Large intestine (tissue), 3 donors: ENCODE data around the gene DOC2B. TPM values are rescaled to one million over a fixed set of nuclear protein-coding genes. Genes with fewer than 3 reads are reported as not detected.

Source experiments
- DNase-seq, 2 donors: peaks; one replicate each; pipeline versions ENCODE4 v3.0.0 to v3.0.0-alpha.2; 2013
- H3K27ac ChIP-seq: one replicate; pipeline ENCODE4 v1.5.1; 2013; ENCODE audit warnings: low read length
- H3K27me3 ChIP-seq: 2 replicates; pipeline ENCODE4 v1.6.1; 2013; ENCODE audit warnings: low read length; ENCODE audit not compliant: control insufficient read depth, insufficient read depth
- H3K36me3 ChIP-seq: 2 replicates; pipeline ENCODE4 v1.6.1; 2013; ENCODE audit warnings: low read length; ENCODE audit not compliant: control insufficient read depth, insufficient read depth
- H3K4me1 ChIP-seq: one replicate; pipeline ENCODE4 v1.6.1; 2013; ENCODE audit warnings: low read length; ENCODE audit not compliant: control insufficient read depth, insufficient read depth
- H3K4me3 ChIP-seq: one replicate; pipeline ENCODE4 v1.5.1; 2013; ENCODE audit warnings: low read length
- H3K9me3 ChIP-seq: one replicate; pipeline ENCODE4 v1.6.1; 2013; ENCODE audit warnings: mild to moderate bottlenecking, low read depth, low read length, moderate library complexity; ENCODE audit not compliant: control insufficient read depth
- WGBS: methylation state at CpG from one replicate; pipeline ENCODE4 v1.1.5; 2013; ENCODE audit warnings: low lambda C conversion rate; ENCODE audit not compliant: insufficient coverage; 5-methylcytosine and 5-hydroxymethylcytosine counted together
- polyA plus RNA-seq: library from polyadenylated mRNA; unstranded; fragments of 120-200 nt; gene quantifications from one replicate; pipeline ENCODE4 v1.2.1, GENCODE V29; 2013

Gene DOC2B
- polyA plus RNA-seq, 1 donor: 7.0 TPM

DNA sequence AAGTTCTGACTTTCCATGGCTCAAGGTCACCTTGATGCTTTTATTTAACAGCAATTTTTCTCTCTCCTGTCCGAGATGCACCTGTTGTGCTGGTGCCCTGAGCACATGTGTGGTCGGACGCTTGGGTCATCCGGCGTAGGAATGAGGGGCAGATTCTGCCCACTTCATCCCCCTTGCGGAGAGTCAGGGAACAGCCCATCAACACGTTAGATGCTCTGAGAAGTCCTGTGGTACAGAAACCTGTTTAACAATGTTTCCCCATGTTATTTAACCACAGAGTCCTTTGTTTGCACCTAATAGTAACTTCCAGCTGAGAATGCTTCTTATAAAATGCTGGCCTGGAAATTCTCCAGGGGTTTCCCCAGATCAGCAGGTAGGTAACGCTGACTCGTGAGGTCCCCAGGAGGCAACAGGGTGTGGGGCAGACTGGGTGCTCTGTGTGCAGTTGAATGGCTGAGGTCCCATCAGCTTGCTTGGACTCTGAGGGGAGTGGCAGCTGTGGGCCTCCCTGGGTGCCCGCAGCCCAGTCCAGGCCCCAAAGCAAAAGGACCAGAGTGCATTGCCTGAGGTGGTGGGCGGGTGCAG is 17.8 kb downstream of the DOC2B start:
- no CpG with 5 or more reads among the region's 11 CpGs for WGBS
- no peaks in the 10 kb centered on the region for H3K4me1 ChIP-seq
- no peak overlapping the region for H3K27ac ChIP-seq
- no peaks in the 10 kb centered on the region for H3K36me3 ChIP-seq
- no peaks in the 10 kb centered on the region for H3K27me3 ChIP-seq
- DNase-seq: no peak
- H3K9me3 ChIP-seq: no peaks in the 10 kb centered on the region
- no peak overlapping the region for H3K4me3 ChIP-seq

DNA sequence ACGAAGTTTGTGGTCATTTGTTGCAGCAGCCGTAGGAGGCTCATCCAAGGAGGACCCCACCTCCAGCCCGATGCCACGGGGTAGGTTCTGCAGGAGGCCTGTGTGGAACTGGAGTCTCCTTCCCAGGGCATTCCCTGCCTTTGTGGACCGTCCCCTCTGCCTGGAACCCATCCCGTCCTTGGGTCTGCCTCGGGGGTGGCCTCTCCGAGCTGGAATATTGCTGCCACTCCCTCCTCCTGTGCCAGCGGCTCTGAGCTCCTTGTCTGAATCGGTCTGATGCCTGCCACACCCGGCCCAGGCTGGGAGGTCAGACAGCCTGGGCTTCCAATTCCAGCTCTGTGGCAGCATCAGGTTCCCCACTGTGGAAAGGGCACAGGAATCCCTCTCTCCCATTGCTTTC is 18.8 kb downstream of the DOC2B start:
- no peaks in the 10 kb centered on the region for H3K9me3 ChIP-seq
- H3K4me3 ChIP-seq: no peak overlapping the region
- H3K27ac ChIP-seq: no peak overlapping the region
- no CpG with 5 or more reads among the region's 11 CpGs for WGBS
- H3K36me3 ChIP-seq: no peaks in the 10 kb centered on the region
- no peak for DNase-seq
- no peaks in the 10 kb centered on the region for H3K27me3 ChIP-seq
- no peaks in the 10 kb centered on the region for H3K4me1 ChIP-seq

DNA sequence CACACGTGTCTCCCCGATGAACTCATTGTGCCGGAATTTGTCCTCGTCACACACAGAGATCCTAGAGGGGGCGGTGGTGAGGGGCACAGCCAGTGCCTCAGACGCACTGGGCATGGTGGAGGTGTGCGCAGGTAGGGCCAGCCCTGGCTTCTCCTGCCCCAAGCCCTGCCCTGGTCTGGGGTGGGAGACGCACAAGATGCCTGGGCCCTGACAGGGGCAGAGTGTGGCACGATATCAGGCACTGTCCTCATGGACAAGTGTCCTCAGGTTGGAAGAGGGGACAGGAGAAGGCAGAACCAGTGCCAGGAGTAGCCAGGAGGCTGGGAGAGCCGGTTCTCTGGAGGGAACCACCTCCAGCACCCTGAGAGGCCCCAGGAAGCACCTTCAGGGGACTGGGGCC is 20.0 kb downstream of the DOC2B start:
- no peak overlapping the region for H3K27ac ChIP-seq
- WGBS: no CpG with 5 or more reads among the region's 10 CpGs
- no peak for DNase-seq

DNA sequence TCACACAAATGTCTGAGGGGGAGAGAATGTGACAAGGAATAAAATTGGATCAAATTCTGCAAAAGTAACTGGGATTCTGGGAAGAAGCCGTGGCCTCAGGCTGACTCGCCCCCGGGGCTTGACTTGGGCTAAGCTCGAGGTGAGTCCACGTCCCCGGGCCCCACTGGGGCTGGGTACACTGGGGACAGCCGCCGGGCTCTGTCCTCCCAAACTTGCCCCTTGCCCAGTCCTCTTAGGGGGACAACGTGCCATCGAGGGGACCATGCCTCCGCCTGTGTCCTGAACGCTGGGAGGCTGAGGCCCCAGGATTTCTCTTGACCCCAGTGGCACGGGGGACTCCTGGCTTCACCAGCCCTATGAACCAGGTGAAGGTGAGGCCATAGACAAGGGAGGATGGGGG is 21.1 kb downstream of the DOC2B start:
- Histone ChIP-seq H3K36me3 (no peaks in the 10 kb centered on the region), H3K4me1 (no peaks in the 10 kb centered on the region), H3K27me3 (no peaks in the 10 kb centered on the region), H3K4me3 (no peak overlapping the region), H3K27ac (no peak overlapping the region), H3K9me3 (no peaks in the 10 kb centered on the region)
- WGBS: no CpG with 5 or more reads among the region's 13 CpGs
- no peak for DNase-seq

More for the DNA sequence above, 20.0 kb downstream of the DOC2B start:
- H3K27me3 ChIP-seq: no peaks in the 10 kb centered on the region
- H3K9me3 ChIP-seq: no peaks in the 10 kb centered on the region
- no peaks in the 10 kb centered on the region for H3K4me1 ChIP-seq
- H3K36me3 ChIP-seq: no peaks in the 10 kb centered on the region
- no peak overlapping the region for H3K4me3 ChIP-seq

DNA sequence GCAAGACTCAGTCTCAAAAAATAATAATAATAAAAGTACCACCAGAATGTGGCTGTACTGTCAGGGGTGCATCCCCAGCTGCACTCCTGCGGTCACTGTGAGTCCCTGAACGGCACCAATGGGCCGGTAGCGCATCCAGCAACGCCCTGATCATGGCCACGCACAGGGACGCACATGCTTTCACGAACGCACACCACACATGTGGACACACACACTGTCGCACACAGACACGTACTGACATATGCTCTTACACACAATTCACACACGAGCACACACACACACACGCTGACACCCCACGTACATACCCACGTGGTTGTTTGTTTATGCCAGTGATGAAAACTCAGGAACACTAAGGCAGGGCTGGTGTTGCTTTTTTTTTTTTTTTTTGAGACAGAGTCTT is 21.8 kb downstream of the DOC2B start:
- no peaks in the 10 kb centered on the region for H3K36me3 ChIP-seq
- H3K4me1 ChIP-seq: no peaks in the 10 kb centered on the region
- no peak overlapping the region for H3K27ac ChIP-seq
- DNase-seq: no peak
- H3K27me3 ChIP-seq: no peaks in the 10 kb centered on the region
- no peak overlapping the region for H3K4me3 ChIP-seq
- whole genome bisulfite sequencing: 96% methylated on average over 4 of the region's 15 CpGs
- no peaks in the 10 kb centered on the region for H3K9me3 ChIP-seq

DNA sequence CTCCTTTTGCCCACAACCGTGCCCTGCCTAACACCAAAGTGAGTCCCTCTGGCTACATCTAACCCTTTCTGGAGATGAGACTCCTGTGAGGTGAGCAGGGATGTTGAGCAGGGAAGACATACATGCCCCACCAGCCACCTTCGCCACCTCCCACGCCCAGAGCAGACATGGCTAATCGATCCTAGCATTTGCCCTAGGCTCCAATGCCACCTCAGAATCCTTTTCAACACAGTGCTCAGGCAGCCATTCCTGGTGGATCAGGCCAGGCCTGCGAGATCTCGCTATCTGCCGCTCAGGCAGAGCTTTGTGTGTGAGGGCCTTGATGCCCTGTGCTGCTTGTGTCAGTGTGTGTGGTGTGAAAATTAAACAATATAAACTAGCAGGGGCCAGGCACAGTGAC is 23.1 kb downstream of the DOC2B start:
- no peaks in the 10 kb centered on the region for H3K36me3 ChIP-seq
- no peak for DNase-seq
- no peak overlapping the region for H3K27ac ChIP-seq
- H3K4me1 ChIP-seq: no peaks in the 10 kb centered on the region
- no peak overlapping the region for H3K4me3 ChIP-seq
- no peaks in the 10 kb centered on the region for H3K9me3 ChIP-seq
- no peaks in the 10 kb centered on the region for H3K27me3 ChIP-seq
- no CpG with 5 or more reads among the region's 7 CpGs for WGBS

DNA sequence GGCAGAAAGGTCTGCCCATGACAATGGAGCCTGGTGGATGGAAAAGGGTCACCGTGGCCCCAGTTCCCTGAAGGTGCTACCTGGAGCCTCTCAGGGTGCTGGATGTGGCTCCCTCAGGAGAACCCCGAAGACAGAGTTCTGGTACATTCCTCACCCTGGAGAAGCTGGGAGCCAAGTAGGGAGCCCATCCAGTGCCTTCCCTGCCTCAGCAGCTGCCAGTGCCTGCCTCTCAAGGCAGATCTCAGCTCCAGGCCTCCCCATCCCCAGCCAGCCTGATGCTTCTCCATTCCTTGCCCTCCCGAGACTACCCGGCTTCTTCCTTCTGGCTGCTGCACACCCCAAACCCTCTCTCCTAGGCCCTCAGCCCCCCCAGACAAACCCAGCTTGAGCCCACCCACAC is 23.5 kb downstream of the DOC2B start:
- H3K27ac ChIP-seq: no peak overlapping the region
- no peak overlapping the region for H3K4me3 ChIP-seq
- H3K9me3 ChIP-seq: no peaks in the 10 kb centered on the region
- no peaks in the 10 kb centered on the region for H3K36me3 ChIP-seq
- H3K4me1 ChIP-seq: no peaks in the 10 kb centered on the region
- no peak for DNase-seq
- WGBS: no CpG with 5 or more reads among the region's 4 CpGs
- no peaks in the 10 kb centered on the region for H3K27me3 ChIP-seq

DNA sequence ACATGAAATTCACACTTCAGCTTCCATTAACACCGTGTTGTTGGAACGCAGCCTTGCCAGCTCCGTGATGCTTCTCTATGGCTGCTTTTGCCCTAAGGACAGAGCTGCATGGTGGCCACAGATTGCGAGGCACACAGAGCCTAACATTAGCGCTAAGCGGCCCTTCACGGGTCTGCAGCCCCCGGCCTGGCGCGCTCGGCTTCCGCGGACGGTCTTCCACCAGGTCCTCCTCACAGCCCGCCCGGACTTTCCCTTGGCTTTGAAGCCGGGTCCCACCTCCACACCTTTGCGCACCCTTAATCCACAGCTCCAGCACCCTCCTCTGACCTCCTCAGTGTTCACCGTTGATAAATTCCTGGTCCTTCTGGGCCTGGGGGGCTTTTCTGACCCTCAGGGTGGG is 24.5 kb downstream of the DOC2B start:
- Histone ChIP-seq H3K36me3 (no peaks in the 10 kb centered on the region), H3K4me1 (no peaks in the 10 kb centered on the region), H3K9me3 (no peaks in the 10 kb centered on the region), H3K4me3 (no peak overlapping the region), H3K27ac (no peak overlapping the region), H3K27me3 (no peaks in the 10 kb centered on the region)
- WGBS: no CpG with 5 or more reads among the region's 19 CpGs
- DNase-seq: no peak

DNA sequence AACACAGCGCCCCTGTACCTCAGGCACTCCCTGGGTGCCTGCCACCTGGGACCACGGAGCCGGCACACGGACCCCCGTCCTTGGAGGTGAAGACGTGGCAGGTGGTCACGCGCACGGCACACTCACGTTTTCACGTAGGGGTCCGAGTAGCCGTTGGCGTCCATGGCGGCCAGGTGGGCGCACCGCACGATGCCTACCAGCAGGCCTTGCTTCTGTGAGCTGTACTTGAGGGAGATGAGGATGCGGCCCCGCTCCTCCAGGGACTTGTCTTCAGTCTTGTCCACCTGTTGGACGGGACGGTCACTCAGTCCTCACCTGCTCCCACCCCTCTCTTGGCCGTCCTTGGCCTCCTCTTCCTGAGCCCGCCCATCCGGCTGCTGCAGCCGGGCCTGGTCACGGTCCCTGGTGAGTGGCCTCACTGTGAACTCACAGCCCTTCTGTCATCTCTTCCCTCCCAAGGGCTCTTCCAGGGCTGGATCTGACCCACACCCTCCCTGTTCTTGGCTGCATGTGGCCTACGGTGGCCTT is 25.3 kb downstream of the DOC2B start:
- H3K27me3 ChIP-seq: no peaks in the 10 kb centered on the region
- H3K27ac ChIP-seq: no peak overlapping the region
- H3K36me3 ChIP-seq: no peaks in the 10 kb centered on the region
- WGBS: no CpG with 5 or more reads among the region's 28 CpGs
- H3K4me3 ChIP-seq: no peak overlapping the region
- no peaks in the 10 kb centered on the region for H3K9me3 ChIP-seq
- DNase-seq: no peak
- no peaks in the 10 kb centered on the region for H3K4me1 ChIP-seq

DNA sequence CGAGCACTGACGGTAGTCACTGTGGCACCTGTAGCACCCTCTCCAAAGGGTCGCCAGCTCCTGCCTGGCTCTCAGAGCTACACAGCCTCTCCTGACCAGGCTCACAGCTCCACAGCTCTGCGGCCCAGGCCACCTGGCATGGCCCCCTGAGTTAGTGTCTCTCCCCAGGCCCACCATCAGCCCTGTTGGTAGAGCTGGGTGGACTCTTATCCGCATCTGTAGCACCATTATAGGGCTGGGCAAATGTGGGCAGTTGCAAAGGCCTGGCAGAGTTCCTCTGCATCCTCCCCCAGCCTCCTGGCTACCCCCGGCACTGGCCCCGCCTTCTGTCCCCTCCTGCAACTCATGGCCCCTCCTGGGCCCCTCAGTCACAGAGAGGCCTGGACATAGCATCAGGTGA is 25.9 kb downstream of the DOC2B start:
- Histone ChIP-seq H3K27me3 (no peaks in the 10 kb centered on the region), H3K27ac (no peak overlapping the region), H3K36me3 (no peaks in the 10 kb centered on the region), H3K4me1 (no peaks in the 10 kb centered on the region), H3K4me3 (no peak overlapping the region), H3K9me3 (no peaks in the 10 kb centered on the region)
- DNase-seq: no peak
- no CpG with 5 or more reads among the region's 7 CpGs for WGBS

DNA sequence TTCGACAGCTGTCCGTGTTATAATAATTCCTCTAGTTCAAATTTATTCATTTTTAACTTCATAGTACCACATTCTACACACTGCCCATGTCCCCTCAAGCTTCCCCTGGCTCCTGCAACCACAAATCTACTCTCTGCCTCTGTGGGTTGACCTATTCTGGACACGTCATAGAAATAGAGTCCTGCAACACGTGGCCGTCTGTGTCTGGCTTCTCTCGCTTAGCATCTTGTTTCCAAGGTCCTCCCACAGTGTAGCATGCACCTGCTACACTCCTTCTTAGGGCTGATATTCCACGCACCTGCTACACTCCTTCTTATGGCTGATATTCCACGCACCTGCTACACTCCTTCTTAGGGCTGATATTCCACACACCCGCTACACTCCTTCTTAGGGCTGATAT is 27.6 kb downstream of the DOC2B start:
- no peak overlapping the region for H3K27ac ChIP-seq
- WGBS: 100% methylated on average over 2 of the region's 9 CpGs
- DNase-seq: no peak

More for the DNA sequence above, 27.6 kb downstream of the DOC2B start:
- H3K9me3 ChIP-seq: no peaks in the 10 kb centered on the region
- no peaks in the 10 kb centered on the region for H3K27me3 ChIP-seq
- no peaks in the 10 kb centered on the region for H3K4me1 ChIP-seq
- no peaks in the 10 kb centered on the region for H3K36me3 ChIP-seq
- no peak overlapping the region for H3K4me3 ChIP-seq
